SU-DHL-6 (cell line): Measurements from ENCODE around the gene IFNGR2.
"Not testable (repeated sequence)": the region's sequence is repeated elsewhere in the genome, so short reads cannot be mapped to it uniquely, and the experiment has no call there.

Experiments
- H2AFZ ChIP-seq: fragments of 200-600 bp; sonication (generic); 2 replicates; pipeline ENCODE4 v1.6.1; 2014; ENCODE audit warnings: low read depth, mild to moderate bottlenecking, moderate library complexity, mixed read lengths, antibody characterized with exemption, low read length; ENCODE audit not compliant: severe bottlenecking
- H3F3A ChIP-seq: fragments of 200-600 bp; shearing (Covaris generic); 2 replicates; pipeline ENCODE4 v1.6.0; 2016; ENCODE audit warnings: antibody characterized with exemption, mild to moderate bottlenecking; ENCODE audit not compliant: insufficient read depth
- H3K27ac ChIP-seq: fragments of 200-600 bp; sonication (generic); 2 replicates; pipeline ENCODE4 v1.5.1; 2016; ENCODE audit warnings: low read depth, mild to moderate bottlenecking, low read length, moderate library complexity, mixed read lengths
- H3K27me3 ChIP-seq: fragments of 200-600 bp; sonication (generic), shearing (Covaris generic); 2 replicates; pipeline ENCODE4 v1.6.0; 2014; ENCODE audit warnings: mild to moderate bottlenecking, low read length
- H3K36me3 ChIP-seq: fragments of 200-600 bp; sonication (generic); 2 replicates; pipeline ENCODE4 v1.6.1; 2014; ENCODE audit warnings: mild to moderate bottlenecking, low read length, mixed read lengths
- H3K4me2 ChIP-seq: fragments of 300-600, 200-600 bp; shearing (Covaris generic), sonication (generic); 2 replicates; pipeline ENCODE4 v1.6.0; 2014; ENCODE audit warnings: low read length, low read depth, mild to moderate bottlenecking; ENCODE audit not compliant: poor library complexity, severe bottlenecking
- H3K4me3 ChIP-seq: fragments of 200-600 bp; sonication (generic); 2 replicates; pipeline ENCODE4 v1.5.1; 2014; ENCODE audit warnings: antibody characterized with exemption, low read length, mild to moderate bottlenecking, mixed read lengths; ENCODE audit not compliant: insufficient read depth, poor library complexity, severe bottlenecking
- H3K79me2 ChIP-seq: fragments of 200-600 bp; sonication (generic); 2 replicates; pipeline ENCODE4 v1.6.1; 2014; ENCODE audit warnings: mild to moderate bottlenecking, low read length, moderate library complexity; ENCODE audit not compliant: insufficient read depth
- H3K9ac ChIP-seq: fragments of 200-600 bp; sonication (generic); 2 replicates; pipeline ENCODE4 v1.7.0; 2014; ENCODE audit warnings: mild to moderate bottlenecking, low read length
- H3K9me2 ChIP-seq: fragments of 200-600 bp; sonication (generic); replicated peaks from 2 replicates; pipeline ENCODE4 v1.6.1; 2014; ENCODE audit warnings: low read length; ENCODE audit not compliant: insufficient read depth
- H3K9me3 ChIP-seq: fragments of 200-600 bp; sonication (generic); 2 replicates; pipeline ENCODE4 v1.6.1; 2014; ENCODE audit warnings: low read length, mixed read lengths; ENCODE audit not compliant: insufficient read depth
- H4K20me1 ChIP-seq: fragments of 200-600 bp; sonication (generic); 2 replicates; pipeline ENCODE4 v1.6.1; 2014; ENCODE audit warnings: low read depth, mild to moderate bottlenecking, antibody characterized with exemption, low read length, moderate library complexity, mixed read lengths
- EZH2phosphoT487 ChIP-seq: fragments of 200-600 bp; sonication (generic), shearing (Covaris generic); conservative IDR thresholded peaks from 2 replicates; pipeline ENCODE4 v1.6.1; 2018; ENCODE audit warnings: mild to moderate bottlenecking, antibody characterized with exemption, low read length, moderate library complexity, mixed read lengths
- TF ChIP-seq, protein P1 (sequence below): fragments of 200-600 bp; sonication (generic); IDR thresholded peaks from one replicate; pipeline ENCODE4 v1.5.1; 2017; ENCODE audit warnings: antibody characterized with exemption, mild to moderate bottlenecking, low read length, moderate library complexity; ENCODE audit not compliant: insufficient read depth, poor library complexity, severe bottlenecking

The IFNGR2 gene

DNA sequence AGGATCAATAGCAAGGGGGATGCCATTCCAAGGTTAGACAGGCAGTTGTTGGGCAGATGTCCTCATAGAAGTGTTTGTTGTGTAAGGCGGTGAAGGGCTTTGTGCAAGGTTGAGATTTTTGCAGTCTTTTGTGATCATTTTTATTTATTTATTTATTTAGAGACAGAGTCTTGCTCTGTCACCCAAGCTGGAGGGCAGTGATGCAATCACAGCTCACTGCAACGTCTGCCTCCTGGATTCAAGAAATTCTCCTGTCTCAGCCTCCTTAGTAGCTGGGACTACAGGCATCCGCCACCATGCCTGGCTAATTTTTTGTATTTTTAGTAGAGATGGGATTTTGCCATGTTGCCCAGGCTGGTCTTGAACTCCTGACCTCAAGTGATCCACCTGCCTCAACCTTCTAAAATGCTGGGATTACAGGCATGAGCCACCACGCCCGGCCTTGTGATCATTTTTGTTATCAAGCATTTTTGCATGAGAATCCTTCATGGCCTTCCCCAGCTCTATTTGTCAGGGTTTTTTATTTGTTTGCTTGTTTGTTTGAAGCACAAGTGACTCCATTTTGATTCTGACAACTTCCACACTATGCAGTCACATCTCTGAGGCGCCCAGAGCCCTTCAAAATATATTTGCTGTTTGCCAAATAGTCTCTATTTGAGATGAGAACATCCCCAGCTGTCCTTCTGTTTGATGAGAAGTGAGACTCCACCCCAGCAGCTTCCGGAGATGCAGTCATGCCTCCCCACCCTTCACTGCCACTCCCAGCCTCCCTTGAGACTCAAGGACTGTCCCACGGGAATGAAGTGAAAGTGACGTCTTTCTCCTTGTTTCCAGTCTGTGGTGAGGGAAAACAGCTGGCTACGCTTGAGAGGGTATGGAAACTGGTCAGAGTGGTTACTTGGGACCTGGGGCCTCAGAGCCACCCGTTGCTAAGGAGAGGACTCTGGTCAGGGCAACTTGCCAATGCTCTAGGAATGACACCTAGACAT lies 38.6 kb downstream of the IFNGR2 start:
- Histone ChIP-seq H3F3A (peaks cover 21% of the 10 kb centered on the region), H3K27ac (peak overlapping the region; percentile 20), H3K36me3 (peaks cover 4% of the 10 kb centered on the region), H2AFZ (no peak overlapping the region), H3K4me2 (no peak overlapping the region), H3K27me3 (no peaks in the 10 kb centered on the region), H3K9me2 (no peaks in the 10 kb centered on the region), H3K9ac (no peak overlapping the region), H3K4me3 (no peak overlapping the region), H4K20me1 (no peaks in the 10 kb centered on the region), H3K79me2 (no peaks in the 10 kb centered on the region), H3K9me3 (no peaks in the 10 kb centered on the region)
- TF ChIP-seq EZH2phosphoT487: no peak
- TF ChIP-seq, protein P1, sequence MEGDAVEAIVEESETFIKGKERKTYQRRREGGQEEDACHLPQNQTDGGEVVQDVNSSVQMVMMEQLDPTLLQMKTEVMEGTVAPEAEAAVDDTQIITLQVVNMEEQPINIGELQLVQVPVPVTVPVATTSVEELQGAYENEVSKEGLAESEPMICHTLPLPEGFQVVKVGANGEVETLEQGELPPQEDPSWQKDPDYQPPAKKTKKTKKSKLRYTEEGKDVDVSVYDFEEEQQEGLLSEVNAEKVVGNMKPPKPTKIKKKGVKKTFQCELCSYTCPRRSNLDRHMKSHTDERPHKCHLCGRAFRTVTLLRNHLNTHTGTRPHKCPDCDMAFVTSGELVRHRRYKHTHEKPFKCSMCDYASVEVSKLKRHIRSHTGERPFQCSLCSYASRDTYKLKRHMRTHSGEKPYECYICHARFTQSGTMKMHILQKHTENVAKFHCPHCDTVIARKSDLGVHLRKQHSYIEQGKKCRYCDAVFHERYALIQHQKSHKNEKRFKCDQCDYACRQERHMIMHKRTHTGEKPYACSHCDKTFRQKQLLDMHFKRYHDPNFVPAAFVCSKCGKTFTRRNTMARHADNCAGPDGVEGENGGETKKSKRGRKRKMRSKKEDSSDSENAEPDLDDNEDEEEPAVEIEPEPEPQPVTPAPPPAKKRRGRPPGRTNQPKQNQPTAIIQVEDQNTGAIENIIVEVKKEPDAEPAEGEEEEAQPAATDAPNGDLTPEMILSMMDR: no peak

DNA sequence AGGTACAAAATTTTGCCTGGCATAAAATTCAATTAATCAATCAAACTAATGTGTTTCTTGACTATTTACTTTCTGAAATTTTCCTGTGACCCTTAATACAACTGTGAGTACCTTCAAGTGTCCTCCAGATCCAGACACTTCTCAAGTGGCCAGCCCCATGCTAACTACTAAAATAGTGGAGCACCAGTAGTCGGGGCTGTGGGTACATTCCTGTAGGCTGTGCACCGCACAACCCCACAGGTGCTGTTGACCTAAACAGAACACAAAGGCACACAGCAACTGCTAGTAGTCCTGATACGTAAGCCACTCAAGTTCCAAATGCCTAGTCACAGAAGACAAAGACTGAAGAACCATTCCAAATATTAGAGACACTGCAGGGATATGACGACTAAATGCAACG lies 40.0 kb downstream of the IFNGR2 start:
- peak overlapping the region; percentile 35; the same call in 1 of the 2 replicates for H3K27ac ChIP-seq

DNA sequence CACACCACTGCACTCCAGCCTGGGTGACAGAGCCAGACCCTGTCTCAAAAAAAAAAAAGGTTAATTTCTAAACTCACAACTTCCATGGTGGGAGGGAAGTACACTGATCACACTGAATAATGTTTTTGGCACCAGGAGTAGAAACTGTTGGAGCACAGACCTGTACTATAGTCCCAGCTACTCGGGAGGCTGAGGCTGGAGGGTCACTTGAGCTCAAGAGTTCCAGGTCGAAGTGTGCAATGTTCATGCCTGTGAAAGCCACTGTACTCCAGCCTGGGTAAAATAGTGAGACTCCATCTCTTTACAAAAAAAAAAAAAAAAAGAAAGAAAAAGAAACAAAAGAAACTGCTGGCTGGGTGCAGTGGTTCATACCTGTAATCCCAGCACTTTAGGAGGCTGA lies 41.3 kb downstream of the IFNGR2 start:
- no peaks in the 10 kb centered on the region for H3K9me3 ChIP-seq
- H3K79me2 ChIP-seq: no peaks in the 10 kb centered on the region
- no peaks in the 10 kb centered on the region for H4K20me1 ChIP-seq
- no peaks in the 10 kb centered on the region for H3K9me2 ChIP-seq
- peaks cover 10% of the 10 kb centered on the region; the same call in 1 of the 2 replicates for H3F3A ChIP-seq
- no peak overlapping the region for H3K4me3 ChIP-seq
- H3K4me2 ChIP-seq: no peak overlapping the region
- H2AFZ ChIP-seq: no peak overlapping the region
- TF ChIP-seq, protein P1: no peak
- TF ChIP-seq EZH2phosphoT487: no peak
- no peak overlapping the region for H3K27ac ChIP-seq
- H3K27me3 ChIP-seq: no peaks in the 10 kb centered on the region
- H3K9ac ChIP-seq: no peak overlapping the region
- no peaks in the 10 kb centered on the region for H3K36me3 ChIP-seq

More for the DNA sequence above, 40.0 kb downstream of the IFNGR2 start:
- no peak overlapping the region for H3K9ac ChIP-seq
- no peaks in the 10 kb centered on the region for H3K9me2 ChIP-seq
- no peaks in the 10 kb centered on the region for H3K36me3 ChIP-seq
- no peaks in the 10 kb centered on the region for H3K27me3 ChIP-seq
- no peak overlapping the region for H2AFZ ChIP-seq
- H3K9me3 ChIP-seq: no peaks in the 10 kb centered on the region
- H3F3A ChIP-seq: peaks cover 13% of the 10 kb centered on the region; the same call in 1 of the 2 replicates
- no peak for TF ChIP-seq EZH2phosphoT487
- TF ChIP-seq, protein P1: no peak
- H3K79me2 ChIP-seq: no peaks in the 10 kb centered on the region
- H3K4me2 ChIP-seq: no peak overlapping the region
- H4K20me1 ChIP-seq: no peaks in the 10 kb centered on the region
- H3K4me3 ChIP-seq: no peak overlapping the region

DNA sequence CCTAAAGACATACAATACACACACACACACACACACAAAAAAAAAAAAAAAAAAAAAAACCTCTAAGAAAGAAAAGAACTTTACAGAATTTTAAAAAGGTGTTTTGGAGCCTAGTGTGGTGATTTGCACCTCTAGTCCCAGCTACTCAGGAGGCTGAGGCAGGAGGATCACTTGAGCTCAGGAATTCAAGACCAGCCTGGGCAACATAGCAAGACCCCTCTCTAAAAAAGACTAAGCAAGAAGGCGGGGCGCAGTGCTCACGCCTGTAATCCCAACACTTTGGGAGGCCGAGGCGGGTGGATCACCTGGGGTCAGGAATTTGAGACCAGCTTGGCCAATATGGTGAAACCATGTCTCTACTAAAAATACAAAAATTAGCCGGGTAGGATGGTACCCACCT lies 43.4 kb downstream of the IFNGR2 start:
- H3K36me3 ChIP-seq, H3K4me3 ChIP-seq, H3K27me3 ChIP-seq, H3K9ac ChIP-seq, H2AFZ ChIP-seq, H3K9me3 ChIP-seq, H3F3A ChIP-seq, H4K20me1 ChIP-seq, H3K4me2 ChIP-seq, H3K27ac ChIP-seq, H3K9me2 ChIP-seq, H3K79me2 ChIP-seq: not testable (repeated sequence)
